Measurements from ENCODE around the gene GYPB. TPM values are rescaled to one million over a fixed set of nuclear protein-coding genes. Genes with fewer than 3 reads are reported as not detected.
"Not testable (repeated sequence)": the region's sequence is repeated elsewhere in the genome, so short reads cannot be mapped to it uniquely, and the experiment has no call there.

The GYPB gene
- not detected for polyA plus RNA-seq (2012; ENCODE audit: insufficient read depth, insufficient read length)

DNA sequence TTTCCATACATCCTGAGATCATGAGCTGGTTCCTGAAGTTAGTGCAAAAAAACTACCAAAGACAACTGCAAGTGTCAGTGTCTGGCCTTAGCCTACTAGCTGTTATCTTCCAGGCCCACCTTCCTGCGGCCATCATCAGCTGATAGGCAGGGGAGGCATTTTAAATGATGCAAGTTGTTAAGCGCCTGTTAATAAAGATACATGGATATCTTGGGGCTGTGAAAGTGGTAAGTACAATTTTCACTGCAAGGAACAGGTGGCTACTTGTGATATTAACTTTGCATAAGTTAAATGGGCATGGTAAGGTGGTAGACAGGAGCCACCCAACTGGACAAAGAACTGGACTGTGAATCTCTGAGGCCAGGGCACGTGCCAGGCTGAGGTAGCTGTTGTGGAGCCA lies at the start of gene GYPB:
Gene GYPB (minus strand): TSS at position 104 of the 400 bp plus-strand sequence. CDS start 93 bp downstream, at position 11.
- not testable (repeated sequence) for DNase-seq (ENCODE audit: low read depth, low spot score); H3K4me3 ChIP-seq (ENCODE audit: low read length)

DNA sequence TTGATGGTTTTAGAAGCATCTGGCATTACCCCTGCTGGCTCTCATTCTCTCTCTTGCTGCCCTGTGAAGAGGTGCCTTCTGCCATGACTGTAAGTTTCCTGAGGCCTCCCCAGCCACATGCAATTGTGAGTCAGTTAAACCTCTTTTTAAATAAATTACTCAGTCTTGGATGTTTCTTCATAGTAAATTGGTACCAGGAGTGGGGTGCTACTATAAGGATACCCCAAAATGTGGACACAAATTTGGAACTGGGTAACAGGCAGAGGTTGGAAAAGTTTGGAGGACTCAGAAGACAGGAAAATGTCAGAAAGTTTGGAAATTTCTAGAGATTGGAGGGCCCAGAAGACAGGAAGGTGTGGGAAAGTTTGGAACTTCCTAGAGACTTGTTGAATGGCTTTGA lies 42.4 kb upstream of the GYPB start:
- H3K4me3 ChIP-seq (ENCODE audit: low read length); DNase-seq (ENCODE audit: low read depth, low spot score): not testable (repeated sequence)

DNA sequence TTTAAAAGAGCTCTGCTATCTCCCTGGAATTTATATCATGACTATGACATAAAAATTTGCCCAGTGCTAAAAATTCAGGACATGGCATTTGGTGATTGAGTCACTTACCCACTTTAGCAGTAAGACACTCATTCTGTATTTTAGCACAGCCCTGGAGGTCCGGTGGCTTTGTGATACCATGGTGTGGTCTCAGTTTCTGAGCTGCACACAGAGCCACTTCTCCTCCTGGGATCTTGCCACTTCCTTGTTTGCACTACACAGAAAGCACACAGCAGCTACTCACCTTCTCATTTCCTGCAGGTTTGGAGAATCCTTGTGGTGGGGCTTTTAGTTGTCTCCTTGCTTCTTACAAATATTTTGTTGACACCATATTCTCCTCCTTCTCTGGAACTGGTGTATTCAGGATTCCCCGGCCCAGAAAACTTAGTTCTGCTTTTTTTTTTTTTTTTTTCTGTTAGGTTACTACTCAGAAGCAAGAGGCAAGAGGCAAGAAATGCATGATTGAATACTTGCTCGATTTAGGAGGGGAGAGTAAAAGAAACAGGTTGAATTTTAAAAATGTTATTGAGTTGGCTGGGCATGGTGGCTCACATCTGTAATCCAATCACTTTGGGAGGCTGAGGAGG lies 41.2 kb upstream of the GYPB start:
- H3K4me3 ChIP-seq (ENCODE audit: low read length); DNase-seq (ENCODE audit: low read depth, low spot score): not testable (repeated sequence)

DNA sequence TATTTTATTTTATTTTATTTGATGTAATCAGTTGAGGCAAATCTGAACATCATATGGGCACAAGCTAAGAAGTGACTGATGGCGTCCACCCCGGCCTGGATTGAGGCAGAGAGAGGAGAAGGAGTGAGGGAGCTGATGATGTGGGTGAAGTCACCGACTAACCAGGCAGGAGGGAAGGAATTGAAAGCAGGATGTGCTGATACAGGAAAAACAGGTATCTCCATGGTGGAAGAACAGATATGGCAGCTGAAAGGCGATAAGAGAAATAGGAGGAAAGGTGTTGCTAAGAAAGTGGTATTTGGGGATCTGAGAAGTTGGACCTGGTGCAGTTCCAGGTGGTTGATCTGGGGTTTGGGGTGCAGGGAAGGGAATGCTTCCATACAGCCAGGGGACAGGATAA lies 37.6 kb upstream of the GYPB start:
- DNase-seq (ENCODE audit: low read depth, low spot score), result no peak

DNA sequence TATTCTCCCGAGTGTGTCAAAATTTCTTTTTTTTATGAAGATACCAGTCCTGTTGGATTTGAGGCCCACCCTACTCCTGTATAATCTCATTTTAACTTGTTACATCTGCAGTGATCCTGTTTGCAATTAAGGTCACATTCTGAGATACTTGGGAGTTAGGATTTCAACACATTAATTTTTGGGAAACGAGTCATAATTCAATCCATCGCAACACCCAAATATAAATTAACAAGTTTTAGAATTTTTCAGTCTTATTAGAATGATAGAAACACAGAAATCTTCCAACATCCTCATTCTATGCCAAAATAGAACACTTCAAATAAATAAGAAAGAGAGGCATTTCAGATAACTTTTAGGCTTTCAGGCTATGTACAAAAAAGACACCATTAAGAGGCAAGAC lies 36.2 kb upstream of the GYPB start:
- not testable (repeated sequence) for H3K4me3 ChIP-seq (ENCODE audit: low read length); DNase-seq (ENCODE audit: low read depth, low spot score)

More for the DNA sequence above, 37.6 kb upstream of the GYPB start:
- no peak overlapping the region for H3K4me3 ChIP-seq (ENCODE audit: low read length)

DNA sequence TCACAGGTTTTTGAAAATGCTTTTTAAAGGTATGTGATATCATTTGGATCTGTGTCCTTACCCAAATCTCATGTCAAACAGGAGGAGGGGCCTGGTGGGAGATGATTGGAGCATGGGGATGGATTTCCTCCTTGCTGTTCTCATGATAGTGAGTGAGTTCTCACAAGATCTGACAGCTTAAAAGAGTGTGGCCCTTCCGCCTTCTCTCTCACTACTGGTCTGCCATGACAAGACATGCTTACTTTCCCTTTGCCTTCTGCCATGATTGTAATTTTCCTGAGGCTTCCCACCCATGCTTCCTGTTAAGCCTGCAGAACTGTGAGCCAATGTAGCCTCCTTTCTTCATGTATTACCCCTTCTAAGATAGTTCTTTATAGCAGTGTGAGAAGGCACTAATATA lies 32.3 kb upstream of the GYPB start:
- H3K4me3 ChIP-seq (ENCODE audit: low read length); DNase-seq (ENCODE audit: low read depth, low spot score): not testable (repeated sequence)

DNA sequence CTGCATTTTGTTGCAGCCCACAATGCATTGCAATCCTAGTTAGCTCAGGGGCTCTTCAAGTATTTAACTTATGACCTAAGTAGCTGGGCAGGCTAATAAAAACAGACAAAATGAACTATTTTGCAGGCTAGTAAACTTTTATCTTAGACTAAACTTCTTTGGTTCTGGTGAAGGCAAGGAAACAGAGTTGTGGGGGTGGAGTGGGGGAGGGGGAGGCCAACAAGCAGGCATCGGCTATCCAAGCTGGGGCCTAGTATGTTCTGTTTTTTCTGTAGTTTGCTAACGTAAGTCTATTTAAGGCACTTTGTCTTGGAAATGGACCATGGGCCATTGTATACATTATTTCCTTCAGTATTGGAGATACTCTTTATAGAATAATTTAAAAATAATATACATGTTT lies 31.5 kb upstream of the GYPB start:
- not testable (repeated sequence) for DNase-seq (ENCODE audit: low read depth, low spot score); H3K4me3 ChIP-seq (ENCODE audit: low read length)

DNA sequence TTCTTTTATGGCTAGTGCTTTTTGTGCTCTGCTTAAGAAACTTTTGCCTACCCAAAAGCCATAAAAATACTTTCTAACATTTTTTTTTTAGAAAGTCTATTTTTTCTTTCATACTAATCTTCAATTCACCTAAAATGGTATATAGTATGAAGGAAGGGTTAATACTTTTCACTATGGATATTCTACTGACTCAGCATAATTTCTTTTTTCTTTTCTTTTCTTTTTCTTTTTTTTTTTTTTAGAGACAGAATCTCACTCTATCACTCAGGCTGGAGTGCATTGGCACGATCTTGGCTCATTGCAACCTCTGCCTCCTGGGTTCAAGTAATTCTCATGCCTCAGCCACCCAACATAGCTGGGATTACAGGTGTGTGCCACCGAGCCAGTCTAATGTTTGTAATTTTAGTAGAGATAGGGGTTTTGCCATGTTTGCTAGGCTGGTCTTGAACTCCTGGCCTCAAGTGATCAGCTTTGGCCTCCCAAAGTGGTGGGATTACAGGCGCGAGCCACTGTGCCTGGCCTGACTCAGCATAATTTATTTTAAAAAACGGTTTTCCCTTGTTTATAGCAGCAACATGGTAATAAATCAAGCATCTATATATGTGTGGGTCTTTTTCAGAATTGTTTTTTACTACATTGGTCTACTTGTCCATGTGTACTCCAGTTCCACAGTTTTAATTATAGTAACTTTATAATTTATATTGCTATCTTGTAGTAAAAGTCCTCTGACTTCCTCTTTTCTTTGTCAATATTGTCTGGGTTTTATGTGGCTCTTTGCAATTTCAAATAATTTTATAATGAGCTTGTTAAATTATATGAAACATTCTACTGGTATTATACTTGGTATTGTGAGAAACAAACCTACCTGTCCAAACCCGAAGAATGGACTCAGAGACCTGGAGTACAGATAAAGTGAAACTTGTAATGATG lies 30.6 kb upstream of the GYPB start:
- DNase-seq (ENCODE audit: low read depth, low spot score); H3K4me3 ChIP-seq (ENCODE audit: low read length): not testable (repeated sequence)

DNA sequence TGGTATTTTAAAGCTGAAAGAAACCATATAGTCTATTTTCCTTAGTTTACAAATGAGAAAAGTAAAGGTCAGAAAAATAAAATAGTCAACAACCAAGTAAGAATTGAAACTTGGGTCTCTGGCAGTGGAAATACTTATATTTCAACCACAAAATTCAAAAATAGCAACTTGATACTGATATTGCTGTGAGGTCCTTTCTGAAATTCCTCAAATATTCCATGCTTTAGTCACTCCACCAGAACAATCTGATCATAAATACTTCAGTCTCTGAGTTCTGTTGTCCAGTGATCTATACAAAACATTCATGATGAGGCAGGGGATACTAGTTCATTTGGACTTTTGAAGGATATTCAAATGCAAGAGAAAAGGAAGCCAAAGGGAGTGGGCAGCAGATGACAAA lies 25.8 kb upstream of the GYPB start:
- H3K4me3 ChIP-seq (ENCODE audit: low read length); DNase-seq (ENCODE audit: low read depth, low spot score): not testable (repeated sequence)

DNA sequence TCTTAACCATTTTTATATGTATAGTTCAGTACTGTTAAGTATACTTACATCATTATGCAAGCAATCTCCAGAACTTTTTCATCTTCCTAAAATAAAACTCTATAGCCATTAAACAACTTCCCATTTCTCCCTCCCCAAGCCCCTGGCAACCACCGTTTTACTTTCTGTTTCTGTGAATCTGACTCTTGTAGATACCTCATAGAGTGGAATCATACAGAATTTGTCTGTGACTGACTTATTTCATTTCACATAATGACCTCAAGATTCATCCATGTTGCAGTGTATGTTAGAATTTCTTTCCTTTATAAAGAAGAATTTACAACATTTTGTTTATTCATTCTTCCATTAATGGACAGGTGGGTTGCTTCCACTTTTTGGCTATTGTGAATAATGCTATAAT lies 13.4 kb upstream of the GYPB start:
- DNase-seq (ENCODE audit: low read depth, low spot score); H3K4me3 ChIP-seq (ENCODE audit: low read length): not testable (repeated sequence)

DNA sequence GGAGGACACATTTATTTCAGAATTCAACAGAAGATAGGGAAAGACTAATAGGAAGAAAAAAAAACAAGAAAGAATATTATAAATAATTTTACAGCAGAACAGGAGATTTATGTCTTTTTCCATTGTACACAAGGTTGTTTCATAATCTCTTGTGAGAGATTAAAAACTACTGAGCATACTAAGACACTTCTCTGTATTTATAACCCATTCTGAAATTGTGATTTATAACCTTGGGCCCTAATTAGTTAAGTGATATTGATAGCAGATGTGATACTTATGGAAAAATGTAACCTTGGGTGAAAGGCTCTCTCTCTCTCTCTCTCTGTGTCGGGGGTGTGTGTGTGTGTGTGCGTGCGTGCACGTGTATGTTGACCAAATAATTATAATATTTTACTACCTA lies 12.7 kb upstream of the GYPB start:
- not testable (repeated sequence) for H3K4me3 ChIP-seq (ENCODE audit: low read length); DNase-seq (ENCODE audit: low read depth, low spot score)

DNA sequence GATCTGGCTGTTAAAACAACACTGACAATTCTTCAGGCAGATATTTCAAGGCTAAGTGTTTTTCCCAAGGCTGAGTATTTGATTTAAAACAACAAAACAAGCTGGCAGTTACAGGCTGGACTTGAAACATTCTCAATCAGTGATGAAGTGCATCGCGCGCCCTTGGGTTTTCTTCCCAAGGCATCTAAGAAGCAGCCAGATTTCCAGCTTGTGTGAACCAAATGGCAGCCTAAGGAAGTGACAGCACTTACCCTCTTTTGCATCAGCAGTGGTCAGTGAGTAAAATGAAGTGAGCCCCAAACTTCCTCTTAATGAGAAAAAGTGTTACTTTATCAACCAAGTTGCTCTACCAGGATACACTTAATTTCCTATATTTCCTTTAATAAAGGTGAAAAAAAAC lies 12.2 kb upstream of the GYPB start:
- not testable (repeated sequence) for H3K4me3 ChIP-seq (ENCODE audit: low read length); DNase-seq (ENCODE audit: low read depth, low spot score)

DNA sequence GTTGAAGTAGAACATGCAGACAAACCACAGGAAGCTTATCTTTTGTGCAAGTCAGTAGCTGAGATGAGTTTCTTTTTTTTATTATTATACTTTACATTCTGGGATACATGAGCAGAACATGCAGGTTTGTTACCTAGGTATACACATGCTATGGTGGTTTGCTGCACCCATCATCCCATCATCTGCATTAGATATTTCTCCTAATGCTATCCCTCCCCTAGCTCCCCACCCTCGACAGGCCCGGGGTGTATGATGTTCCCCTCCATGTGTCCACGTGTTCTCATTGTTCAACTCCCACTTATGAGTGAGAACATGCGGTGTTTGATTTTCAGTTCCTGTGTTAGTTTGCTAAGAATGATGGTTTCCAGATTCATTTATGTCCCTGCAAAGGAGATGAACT lies 11.5 kb upstream of the GYPB start:
- not testable (repeated sequence) for H3K4me3 ChIP-seq (ENCODE audit: low read length); DNase-seq (ENCODE audit: low read depth, low spot score)

DNA sequence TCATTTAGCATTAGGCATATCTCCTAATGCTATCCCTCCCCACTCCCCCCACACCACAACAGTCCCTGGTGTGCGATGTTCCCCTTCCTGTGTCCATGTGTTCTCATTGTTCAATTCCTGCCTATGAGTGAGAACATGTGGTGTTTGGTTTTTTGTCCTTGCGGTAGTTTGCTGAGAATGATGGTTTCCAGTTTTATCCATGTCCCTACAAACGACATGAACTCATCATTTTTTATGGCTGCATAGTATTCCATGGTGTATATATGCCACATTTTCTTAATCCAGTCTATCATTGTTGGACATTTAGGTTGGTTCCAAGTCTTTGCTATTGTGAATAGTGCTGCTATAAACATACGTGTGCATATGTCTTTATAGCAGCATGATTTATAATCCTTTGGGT lies 7.5 kb upstream of the GYPB start:
- H3K4me3 ChIP-seq (ENCODE audit: low read length); DNase-seq (ENCODE audit: low read depth, low spot score): not testable (repeated sequence)

DNA sequence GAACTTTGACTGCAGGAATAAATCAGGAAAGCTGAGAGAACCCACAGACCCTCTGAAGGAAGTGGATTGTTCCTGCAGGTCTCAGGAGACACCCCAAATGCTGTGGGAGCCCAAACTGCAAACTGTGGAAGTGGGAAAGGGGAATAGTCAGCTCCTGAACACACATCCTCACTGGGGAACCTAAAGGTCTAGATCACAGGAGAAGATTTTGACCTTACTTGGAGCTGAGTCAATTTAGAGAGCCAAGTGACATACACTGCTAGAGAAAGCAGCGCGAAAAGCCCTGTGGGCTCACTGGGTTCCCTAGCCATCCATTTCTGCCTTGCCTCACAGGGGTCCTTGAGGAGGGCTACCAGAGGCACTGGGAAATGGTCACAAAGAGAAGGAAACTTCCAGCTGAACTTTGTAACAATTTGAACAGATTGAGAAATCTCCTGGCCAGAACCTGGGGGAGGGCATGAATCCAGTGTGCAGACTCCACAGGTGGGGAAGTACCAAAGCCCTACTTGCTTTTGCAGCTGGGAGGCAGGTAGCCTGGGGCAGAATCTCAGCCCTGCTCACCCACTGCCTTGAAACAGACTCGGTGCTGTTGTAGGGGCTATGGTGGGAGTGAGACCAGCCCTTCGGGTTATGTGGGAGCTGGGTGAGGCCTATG lies 5.3 kb upstream of the GYPB start:
- not testable (repeated sequence) for H3K4me3 ChIP-seq (ENCODE audit: low read length); DNase-seq (ENCODE audit: low read depth, low spot score)

DNA sequence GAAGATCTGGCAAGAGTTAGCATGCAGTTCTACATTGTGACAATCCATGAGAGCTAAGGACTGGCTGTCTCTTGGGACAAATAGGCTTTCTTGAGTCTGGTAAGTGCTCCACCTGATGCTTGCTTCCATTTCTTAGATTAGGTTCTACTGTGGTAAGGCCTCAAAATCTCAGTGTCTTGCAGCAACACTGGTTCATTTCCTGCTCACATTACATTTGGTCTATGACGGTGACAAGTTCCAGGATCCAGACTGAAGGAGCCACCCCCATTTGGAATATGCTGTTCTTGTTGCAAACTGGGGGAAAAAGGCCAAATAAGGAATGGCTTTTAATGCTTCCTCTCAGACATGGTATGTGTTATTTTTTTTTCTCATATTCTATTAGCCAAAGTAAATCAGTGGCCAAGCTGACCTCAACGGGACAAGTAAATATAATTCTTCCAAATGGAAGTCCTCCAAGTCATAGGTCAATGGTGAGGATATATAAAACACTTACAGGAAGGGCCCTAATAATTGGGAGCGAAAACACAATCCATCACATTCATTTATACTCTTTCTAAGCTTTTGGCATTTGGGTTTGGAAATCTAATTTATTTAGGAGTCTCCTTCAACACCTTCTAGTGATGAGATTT lies 3.7 kb upstream of the GYPB start:
- DNase-seq (ENCODE audit: low read depth, low spot score), result not testable (repeated sequence)

DNA sequence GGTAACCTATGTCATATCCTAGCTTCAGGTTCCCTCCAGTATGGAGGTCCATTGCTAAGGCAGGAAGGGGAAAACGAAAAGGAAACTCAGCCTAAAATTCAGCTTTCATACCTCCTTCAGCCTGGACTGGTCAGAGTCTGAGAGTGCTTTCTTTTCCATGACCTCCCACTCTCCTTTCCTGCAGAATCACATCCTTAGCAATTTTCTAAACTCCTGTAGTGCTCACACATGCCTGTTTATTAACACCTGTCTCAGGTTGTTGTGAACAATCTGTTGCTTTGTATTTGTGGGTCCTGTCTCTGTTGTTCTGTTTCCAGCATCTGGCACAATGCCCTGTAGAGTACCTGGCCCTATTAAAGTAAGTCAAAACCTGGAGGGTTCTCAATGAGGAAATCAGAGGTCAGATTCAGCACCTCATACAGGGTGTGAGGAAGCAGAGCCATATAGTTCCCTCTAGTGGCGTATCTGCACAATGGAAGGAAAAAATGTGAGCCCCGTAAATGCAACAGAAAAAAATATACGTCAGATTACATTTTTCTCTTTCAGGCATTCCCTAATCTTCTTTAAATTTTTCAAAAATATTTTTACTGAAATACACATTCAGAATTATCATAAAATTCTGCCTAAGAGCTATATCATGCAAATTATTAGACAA lies 2.3 kb upstream of the GYPB start:
- not testable (repeated sequence) for H3K4me3 ChIP-seq (ENCODE audit: low read length)
- DNase-seq (ENCODE audit: low read depth, low spot score), result peak; percentile 21

More for the DNA sequence above, 3.7 kb upstream of the GYPB start:
- H3K4me3 ChIP-seq (ENCODE audit: low read length), result not testable (repeated sequence)

DNA sequence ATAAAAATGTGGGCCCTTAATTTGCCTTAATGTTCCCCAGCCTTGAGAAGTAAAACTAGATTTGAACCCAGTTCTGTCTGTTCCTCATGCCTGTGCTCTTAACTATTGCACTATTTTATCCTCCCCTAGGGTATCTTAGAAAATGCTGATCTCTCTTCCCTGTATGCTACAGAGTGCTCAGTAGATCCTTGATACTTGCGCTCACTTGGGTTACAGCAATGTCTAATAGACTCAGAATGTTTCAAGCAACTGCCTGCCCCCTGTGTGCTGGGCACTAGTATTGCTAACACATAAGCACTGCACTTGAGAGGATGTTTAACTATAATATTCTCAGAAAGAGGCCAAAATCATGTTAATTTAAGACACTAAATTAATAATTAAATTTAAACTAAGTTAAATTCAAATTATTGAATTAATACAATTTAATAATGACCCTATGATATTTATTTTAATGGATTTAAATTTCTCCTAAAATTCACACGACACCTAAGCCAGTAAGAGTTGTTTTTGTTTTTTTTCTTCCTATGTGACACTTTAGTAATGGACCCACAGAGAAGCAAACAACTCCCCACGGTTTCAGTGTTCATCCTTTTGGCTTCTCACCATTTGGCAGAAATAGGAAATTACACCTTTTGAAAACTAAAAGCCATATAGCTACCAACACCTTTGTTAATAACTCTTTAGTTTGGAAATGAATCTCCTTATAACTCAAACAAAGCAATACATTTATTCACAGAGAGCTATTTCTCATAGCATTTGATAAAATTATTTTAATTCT lies 768 bp downstream of the GYPB start:
- DNase-seq (ENCODE audit: low read depth, low spot score); H3K4me3 ChIP-seq (ENCODE audit: low read length): not testable (repeated sequence)
